Stimulated activated CD8-positive, alpha-beta memory T cell treated with anti-CD3 and anti-CD28 coated beads, Interleukin-2, amount 100 ng/mL, for 48 hours (primary cell): ENCODE data around the gene LZTR1.
"Not testable (repeated sequence)": the region's sequence is repeated elsewhere in the genome, so short reads cannot be mapped to it uniquely, and the experiment has no call there.

ENCODE experiments used
- DNase-seq, 2 donors: peaks; one replicate each; pipeline ENCODE4 v3.0.0-alpha.2; 2020; ENCODE audit warnings: low read depth in 2 of 2

LZTR1 gene

DNA sequence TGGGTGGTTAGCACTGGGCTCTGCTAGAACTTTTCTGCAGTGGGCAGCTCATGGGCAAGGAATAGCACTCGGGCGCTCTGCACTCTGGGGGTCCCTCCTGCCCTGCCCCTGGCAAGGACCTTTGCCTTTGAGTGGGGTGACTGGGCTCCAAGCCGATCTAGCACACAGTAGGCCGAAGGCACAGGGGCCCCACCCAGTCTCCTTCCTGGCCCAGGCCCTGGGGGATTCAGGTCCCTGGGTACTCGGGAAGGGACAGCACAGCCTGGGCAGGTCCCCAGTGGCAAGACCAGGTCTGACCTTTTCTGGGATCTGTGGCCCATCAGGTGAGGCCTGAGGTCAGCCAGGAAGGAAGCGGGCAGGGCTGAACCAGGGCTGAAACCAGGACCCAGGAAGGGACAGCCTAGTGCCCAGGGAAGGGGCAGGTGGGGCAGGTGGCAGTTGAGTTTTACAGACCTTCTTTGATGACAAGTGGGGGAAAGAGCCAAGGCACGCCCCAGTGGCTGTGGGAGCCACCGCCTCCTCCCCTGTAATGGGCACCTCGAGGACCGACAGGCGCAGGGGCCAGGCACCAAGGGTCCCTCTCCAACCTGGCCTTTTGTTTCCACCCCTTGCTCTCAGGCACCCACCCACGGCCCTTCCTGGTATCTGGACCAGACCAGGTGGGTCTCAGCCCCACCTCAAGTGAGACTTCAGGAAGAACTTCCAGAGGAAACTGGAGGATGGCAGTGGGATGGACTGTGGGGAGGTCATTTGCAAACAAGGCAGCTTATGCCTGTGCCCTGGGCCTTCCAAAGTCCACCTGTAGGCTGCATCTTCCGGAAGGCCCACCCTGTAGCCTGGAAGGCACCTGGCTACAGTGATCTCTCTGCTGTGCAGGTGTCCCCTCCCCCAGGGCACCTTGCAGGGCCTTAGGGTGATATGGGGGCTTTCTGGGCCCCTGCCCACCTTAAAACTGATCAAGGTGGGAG, 15.9 kb upstream of the LZTR1 start:
- DNase-seq: no peak

DNA sequence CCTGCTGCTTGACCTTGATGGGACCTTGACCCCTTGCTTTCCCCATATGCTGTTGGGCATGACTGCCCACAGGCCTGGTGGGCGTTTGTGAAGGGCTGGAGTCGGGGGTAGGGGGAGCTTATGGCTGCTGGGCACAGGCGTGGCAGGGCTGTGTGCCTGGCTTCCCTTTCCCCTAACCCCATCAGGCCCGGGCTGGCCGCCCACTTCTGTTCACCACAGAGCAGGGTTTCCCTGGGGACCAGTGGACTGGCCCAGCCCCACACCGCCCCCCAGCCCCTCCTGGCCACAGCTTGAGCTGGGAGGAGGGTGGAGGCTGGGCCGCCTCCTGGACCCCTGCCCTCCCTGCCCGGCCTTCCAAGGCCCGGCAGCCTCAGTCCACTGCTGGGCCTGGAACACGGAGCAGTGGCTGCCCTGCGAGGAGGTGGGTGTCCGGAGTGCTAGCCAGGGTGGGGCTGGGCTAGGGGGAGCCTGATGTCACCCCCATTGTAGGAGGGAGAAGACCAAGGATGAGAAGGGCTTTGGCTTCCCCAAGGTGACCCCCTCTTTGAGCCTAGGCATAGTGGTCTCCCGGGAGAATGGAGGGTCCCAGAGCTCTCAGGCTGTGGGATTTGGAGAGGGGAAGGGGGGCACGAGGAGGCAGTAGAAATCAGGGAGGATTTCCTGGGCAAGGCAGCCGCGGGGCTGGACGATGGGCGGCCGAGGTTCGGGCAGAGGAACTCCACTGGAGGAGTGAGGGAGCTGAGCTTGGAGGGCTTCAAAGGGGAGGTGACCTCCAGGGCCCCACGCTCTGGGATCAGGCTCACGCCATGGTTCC, 15.0 kb upstream of the LZTR1 start, which contains the start of gene AIFM3:
TSS of gene AIFM3 (plus strand) at position 373 of the 814 bp plus-strand sequence. CDS start 690 bp downstream, outside the sequence.
- no peak for DNase-seq

DNA sequence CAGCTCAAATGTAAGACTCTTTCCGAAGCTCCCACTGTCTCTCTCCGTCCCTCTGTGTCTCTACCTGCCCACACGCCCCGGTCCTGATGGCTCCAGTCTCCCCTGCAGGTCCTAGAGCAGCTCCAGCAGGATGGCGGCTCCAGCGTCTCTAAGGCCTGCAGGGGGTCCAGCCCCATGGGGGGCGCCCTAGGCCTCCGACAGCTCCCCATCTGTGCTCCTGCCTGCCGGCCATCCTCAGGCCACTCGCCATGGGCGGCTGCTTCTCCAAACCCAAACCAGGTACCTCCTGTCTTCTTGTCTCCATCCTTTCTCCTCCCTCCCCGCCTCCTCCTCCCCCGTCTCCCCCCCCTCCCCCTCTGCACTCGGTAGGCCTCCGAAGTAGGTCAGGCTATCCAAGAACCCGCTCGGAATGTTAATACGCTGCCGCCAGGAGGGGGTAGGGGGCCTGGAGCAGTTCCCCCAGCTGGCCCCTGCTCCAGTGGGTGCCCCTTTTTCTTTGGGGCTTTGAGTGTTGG, 14.3 kb upstream of the LZTR1 start:
- no peak for DNase-seq

DNA sequence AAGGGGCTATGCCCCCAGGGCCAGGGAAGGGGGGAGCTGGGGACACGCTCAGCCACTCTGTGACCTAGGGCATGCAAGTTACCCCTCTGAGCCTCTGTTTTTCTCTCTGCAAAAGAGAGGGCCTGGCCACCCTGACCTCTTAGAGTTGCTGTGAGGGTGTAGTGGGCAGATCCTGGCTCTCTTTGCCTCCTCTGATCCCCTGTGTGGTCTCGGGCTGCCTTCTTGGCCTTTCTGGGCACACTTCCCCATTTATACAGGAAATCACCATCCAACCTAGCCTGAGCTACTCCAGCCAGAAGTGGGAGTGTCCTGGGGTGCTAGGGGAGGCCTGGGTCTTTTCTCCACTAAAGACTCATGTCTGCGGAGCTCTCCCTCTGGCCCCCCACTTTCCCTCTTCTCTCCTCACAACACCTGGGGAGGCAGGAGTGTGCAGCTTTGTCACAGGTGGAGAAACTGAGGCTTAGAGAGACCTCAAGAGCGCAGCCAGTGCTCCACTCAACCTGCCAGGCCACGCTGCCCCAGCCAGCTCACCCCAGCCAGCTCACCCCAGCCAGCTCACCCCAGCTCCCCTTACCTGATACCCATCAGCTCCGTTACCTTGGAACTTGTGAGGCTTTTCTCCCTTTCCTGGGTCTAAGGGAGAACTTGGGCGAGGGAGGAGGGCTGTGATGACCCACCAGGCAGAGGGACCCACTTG, 13.7 kb upstream of the LZTR1 start:
- no peak for DNase-seq

DNA sequence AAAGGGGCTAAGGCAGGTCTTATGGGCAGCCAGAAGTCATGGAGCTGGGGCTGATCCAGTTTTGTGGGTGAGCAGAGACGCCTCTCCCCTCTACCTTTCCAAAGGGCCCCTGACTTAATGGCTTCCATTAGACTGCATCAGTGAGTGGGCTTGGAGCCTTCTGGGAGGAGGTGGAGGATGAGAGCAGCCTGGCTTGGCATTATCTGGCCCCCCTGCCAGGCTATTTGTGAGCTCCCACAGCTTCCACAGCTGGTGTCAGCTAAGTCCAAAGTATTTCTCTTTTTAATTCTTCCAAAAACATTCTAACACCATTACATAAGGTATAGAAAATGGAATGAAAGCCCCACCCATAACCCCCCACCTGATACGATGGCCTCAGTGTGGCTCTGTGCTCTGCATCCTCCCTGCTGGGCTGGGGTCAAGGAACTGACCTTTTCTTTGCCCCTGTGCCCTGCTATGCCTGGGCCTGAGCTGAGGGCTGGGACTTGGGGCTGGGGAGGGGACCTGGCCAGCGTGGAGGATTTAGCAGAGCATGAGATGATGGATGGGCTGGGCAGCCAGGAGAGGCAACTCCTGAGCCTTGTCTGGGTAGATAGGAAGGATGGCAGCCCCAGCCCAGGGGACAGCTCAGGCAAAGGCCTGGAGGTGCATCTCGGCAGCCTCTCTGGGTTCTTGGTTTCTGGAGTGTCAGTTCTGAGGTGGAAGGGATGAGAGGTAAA, 11.0 kb upstream of the LZTR1 start:
- no peak for DNase-seq

DNA sequence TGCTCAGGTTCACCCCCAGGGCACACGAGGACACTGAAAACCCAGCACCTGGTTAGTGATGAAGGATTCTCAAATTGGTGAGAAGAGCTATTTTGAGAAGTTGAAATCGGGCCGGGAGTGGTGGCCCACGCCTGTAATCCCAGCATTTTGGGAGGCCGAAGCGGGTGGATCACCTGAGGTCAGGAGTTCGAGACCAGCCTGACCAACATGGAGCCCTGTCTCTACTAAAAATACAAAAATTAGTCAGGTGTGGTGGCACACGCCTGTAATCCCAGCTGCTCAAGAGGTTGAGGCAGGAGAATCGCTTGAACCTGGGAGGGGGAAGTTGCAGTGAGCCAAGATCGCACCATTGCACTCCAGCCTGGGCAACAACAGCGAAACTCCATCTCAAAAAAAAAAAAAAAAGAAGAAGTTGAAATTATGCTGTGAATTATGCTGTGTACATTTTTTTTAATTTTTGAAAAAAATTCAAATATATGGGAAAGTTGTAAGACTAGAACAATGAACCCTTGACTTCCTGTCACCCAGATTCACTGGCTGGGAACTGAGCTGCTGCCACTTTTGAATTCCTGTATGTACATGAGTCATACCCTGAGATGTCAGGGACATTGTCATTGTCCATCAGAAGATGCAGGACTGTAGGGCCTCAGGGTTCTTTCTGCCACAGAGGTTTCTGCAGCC, 9.9 kb upstream of the LZTR1 start:
- not testable (repeated sequence) for DNase-seq

DNA sequence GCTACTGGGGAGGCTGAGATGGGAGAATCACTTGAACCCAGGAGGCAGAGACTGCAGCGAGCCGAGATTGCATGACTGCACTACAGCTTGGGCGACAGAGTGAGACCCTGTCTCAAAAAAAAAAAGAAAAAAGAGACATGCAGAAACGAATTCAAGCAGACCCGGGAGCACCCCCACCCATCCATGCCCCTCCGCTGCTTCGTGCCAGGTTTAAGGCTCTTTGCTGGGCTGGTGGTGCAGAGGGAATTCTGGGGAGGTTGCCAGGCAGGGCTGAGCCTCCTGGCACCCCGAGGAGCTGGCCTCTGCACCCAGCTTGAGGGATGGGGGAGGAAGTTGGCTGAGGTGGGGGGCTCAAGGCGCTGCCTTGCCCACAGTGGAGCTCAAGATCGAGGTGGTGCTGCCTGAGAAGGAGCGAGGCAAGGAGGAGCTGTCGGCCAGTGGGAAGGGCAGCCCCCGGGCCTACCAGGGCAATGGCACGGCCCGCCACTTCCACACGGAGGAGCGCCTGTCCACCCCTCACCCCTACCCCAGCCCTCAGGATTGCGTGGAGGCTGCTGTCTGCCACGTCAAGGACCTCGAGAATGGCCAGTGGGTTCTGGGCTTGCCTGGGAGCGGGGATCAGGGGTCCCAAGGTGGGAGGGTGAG, 9.0 kb upstream of the LZTR1 start:
- DNase-seq: no peak

DNA sequence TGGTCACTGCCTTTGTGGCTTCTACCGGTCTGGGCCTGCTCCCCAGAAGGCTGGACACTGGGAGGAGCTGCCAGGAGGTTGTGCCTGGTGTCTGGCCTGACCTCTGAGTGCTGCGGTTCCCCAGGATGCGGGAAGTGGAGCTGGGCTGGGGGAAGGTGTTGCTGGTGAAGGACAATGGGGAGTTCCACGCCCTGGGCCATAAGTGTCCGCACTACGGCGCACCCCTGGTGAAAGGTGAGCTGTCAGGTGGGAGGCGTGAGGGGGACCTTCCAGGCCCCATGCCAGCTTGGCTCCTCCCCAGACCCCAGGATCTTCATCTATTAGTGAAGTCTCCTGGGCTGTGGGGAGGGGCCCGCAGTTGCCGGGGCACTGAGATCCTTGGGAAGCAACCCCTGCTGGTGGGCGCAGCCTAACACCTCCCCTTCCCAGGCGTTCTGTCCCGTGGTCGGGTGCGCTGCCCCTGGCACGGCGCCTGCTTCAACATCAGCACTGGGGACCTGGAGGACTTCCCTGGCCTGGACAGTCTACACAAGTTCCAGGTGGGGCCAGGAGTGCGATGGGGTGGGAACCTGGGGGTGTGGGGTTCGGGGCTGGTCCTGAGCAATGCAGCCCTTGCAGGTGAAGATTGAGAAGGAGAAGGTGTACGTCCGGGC, 8.3 kb upstream of the LZTR1 start:
- DNase-seq: no peak

DNA sequence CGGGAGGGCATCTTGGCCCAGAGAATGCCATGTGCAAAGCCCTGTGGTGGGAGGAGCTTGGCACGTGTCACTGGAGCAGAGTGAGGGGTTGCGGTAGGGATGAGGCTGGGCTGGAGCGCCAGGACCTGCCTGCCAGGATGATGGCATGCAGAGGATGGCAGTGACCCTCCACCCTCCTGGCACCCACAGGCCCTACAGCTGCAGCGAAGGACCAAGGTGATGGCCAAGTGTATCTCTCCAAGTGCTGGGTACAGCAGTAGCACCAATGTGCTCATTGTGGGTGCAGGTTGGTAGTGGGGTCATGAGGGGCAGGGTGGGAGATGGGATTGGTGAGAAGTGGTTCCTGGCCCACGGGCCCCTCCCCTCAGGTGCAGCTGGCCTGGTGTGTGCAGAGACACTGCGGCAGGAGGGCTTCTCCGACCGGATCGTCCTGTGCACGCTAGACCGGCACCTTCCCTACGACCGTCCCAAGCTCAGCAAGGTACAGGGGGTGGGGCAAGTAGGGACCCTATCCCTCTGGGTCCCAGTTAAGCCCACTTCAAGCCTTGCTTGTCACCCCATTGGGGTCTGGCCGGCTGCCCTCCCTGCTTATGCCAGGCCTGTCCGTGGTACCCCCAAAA, 7.7 kb upstream of the LZTR1 start:
- DNase-seq: no peak

DNA sequence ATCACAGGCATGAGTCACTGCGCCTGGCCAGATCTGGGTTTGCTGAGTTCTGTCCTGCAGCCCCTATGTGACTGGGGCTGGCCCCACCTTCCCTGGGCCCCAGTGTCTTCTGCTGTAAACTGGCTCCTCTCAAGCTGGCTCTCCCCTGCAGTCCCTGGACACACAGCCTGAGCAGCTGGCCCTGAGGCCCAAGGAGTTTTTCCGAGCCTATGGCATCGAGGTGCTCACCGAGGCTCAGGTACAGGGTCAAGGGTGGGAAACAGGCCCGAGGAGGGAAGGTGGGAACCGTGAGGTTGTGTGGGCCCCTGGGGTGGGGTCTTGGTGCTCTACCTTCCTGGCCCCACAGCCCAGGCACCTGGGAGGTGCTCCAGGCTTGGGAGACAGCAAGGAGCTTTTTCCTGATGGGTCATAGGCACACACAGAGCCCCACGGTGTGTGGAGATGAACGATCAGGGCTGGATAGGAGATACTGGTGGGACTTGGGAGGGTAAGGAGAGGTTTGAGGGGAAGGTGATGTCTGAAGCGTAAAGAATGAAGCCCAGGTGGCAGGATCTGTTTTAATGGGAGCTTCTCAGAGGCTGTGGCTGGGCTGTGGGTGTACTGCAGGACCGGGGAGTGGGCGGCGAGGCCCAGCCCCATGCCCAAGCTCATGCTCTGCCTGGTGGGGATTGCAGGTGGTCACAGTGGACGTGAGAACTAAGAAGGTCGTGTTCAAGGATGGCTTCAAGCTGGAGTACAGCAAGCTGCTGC, 6.4 kb upstream of the LZTR1 start:
- DNase-seq: no peak

DNA sequence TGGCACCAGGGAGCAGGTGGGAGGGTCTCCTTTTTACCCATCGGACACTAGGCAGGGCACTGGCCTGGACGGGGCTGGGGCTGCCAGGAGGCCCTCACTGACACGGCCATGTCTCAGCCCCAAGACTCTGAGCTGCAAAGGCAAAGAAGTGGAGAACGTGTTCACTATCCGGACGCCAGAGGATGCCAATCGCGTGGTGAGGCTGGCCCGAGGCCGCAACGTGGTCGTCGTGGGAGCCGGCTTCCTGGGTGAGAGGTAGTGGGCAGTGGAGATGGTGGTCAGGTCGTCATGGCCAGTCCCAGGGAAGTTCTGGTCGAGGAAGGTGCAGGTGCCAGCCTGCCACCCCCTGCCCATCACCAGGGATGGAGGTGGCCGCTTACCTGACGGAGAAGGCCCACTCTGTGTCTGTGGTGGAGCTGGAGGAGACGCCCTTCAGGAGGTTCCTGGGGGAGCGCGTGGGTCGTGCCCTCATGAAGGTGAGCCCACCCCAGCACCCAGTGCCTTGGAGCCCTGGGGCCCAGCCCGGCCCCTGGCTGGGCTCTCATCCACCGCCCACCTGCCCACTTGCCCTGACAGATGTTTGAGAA, 5.7 kb upstream of the LZTR1 start:
- no peak for DNase-seq

DNA sequence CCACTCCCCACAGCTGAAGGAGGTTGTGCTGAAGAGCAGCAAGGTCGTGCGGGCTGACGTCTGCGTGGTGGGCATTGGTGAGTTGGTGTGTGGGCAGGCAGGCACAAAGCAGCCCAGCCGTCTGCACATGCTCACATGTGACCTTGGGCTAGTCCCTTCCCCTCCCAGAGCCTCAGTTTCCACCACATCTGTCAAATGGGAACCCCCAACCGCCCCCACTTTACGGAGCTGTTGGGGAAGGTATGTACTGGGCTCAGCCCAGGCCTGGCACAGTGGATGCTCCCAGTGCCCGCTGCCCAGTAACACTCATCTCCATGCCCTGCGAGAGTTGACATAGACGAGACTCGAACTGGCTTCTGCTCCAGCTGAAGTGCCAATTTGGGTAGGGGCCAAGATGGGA, 5.1 kb upstream of the LZTR1 start:
- no peak for DNase-seq

DNA sequence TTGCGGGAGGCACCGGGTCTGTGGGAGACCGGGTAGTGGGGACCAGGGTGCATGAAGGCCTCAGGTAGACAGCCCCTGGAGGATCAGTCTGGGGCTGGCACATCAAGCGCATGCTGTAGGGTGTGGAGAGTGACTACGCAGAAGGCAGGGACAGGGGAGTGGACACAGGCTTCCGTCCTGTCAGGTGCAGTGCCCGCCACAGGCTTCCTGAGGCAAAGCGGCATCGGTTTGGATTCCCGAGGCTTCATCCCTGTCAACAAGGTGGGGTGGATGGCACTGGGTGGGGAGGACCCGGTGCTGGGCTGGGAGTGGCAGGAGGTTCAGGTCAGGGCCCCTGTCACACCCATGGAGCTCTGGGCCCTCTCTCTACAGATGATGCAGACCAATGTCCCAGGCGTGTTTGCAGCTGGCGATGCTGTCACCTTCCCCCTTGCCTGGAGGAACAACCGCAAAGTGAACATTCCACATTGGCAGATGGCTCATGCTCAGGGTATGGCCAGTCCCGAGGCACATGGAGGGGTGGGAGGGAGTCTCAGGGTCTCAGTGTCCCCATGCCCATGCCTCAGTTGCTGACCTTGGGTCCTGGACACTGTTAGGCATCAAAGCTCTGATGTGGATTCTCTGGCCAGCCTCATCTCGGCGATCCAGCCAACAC, 4.5 kb upstream of the LZTR1 start:
- DNase-seq: no peak

DNA sequence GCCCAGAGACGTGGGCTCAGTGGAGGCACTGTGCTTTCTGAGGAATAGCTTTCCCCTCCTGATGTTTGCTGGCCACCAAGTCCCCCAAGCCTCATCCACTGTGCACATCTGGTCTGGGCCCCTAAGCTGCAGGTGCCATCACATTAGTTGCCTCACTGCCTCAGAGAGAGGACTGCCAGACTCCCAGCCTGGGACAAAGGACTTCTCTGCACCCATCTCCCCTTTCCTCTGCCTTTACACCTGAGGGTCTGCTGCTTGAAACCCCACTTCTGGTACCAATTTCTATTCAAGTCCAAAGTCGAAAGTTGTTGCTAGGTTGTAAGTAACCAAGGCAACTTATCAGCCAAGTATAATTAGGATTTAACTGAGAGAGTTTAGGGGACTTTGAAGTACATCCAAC, 3.7 kb upstream of the LZTR1 start:
- DNase-seq: no peak

DNA sequence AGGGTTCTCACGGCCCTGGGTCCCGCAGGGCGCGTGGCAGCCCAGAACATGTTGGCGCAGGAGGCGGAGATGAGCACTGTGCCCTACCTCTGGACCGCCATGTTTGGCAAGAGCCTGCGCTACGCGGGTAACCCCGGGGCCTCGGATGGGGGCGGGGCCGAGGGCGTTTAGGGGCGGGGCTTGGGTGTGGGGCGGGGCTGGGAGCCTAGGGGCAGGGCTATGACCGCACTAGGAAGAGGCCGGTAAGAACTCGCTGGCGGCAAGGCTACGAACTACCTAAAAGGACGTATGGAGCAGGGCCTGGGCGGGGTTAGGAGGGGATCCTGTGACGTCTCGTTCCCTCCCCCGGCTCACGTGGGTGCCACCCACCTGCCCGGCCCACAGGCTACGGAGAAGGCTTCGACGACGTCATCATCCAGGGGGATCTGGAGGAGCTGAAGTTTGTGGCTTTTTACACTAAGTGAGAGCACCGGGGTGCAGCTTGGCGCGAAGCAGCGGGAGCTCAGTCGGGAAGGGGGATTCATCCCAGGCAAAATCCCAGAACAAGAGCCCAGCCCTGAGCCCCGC, 2.8 kb upstream of the LZTR1 start:
- DNase-seq: peak; percentile 43 to 55

DNA sequence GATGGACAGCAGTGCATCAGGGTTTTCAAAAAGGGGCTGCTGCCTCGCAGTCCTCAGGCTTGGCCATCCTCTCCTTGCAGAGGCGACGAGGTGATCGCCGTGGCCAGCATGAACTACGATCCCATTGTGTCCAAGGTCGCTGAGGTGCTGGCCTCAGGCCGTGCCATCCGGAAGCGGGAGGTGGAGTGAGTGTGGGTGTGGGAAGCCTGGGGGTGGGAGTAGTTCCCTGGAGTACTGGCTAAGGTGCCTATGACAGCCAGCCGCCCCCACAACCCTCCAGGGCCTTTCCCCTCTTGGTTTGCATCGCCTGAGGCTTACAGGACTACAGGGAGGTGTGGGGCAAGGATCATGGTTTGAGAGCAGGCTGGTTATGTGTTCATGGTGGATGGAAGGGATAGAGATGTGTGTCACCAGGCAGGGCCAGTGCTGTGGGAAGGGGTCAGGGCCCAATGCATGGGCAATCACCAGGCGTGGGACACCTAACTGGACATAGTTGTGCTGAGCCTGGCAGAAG, 2.1 kb upstream of the LZTR1 start:
- no peak for DNase-seq

DNA sequence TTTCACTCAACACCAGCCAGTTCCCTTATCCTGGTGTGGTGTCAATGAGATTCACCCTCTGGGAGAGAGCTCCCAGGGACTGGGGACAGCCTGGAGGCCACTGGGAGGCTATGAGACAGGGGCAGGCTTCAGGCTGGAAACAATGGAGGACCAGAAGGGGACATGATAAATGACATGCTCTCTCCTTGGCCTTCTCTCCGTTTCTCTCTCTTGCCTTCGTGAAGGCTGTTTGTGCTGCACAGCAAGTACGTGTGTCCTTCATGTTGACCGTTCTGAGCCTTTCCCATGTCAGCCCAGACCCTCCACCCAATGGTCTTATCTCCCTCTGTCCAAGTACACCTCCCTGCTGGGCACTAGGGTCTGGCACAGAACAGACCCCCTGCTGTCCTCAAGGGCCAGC, 1.6 kb upstream of the LZTR1 start:
- no peak for DNase-seq
